GM21528 (cell line): Measurements from ENCODE around the gene TGIF1.
"Not testable (repeated sequence)": the region's sequence is repeated elsewhere in the genome, so short reads cannot be mapped to it uniquely, and the experiment has no call there.

ENCODE experiments used
- ATAC-seq: cut with Tn5 transposase; IDR thresholded peaks from one replicate; pipeline ENCODE4 v1.9.1; 2021; ENCODE audit warnings: mild to moderate bottlenecking, moderate library complexity; ENCODE audit not compliant: unreplicated experiment, low FRiP score

Gene TGIF1

GRCh38 chr18:3455090-3455635 is 5.2 kb downstream of the TGIF1 start:
- ATAC-seq: no peak

- no peak for ATAC-seq
Observed at GRCh38 chr18:3455907-3456685, 6.1 kb downstream of the TGIF1 start.

- no peak for ATAC-seq
Observed at GRCh38 chr18:3456686-3457069, 6.7 kb downstream of the TGIF1 start.

- no peak for ATAC-seq
Observed at GRCh38 chr18:3457261-3457724, 7.3 kb downstream of the TGIF1 start.

- no peak for ATAC-seq
Observed at GRCh38 chr18:3458378-3458777, 8.4 kb downstream of the TGIF1 start.

GRCh38 chr18:3458952-3459853 is 9.2 kb downstream of the TGIF1 start:
- no peak for ATAC-seq

GRCh38 chr18:3460823-3461398 is 10.9 kb downstream of the TGIF1 start:
- no peak for ATAC-seq

- ATAC-seq: no peak
Observed at GRCh38 chr18:3461704-3462103, 11.7 kb downstream of the TGIF1 start.

GRCh38 chr18:3463051-3463450 is 13.1 kb downstream of the TGIF1 start:
- no peak for ATAC-seq

GRCh38 chr18:3466045-3466444 is 16.1 kb downstream of the TGIF1 start:
- no peak for ATAC-seq

GRCh38 chr18:3466872-3467271 is 16.9 kb downstream of the TGIF1 start:
- ATAC-seq: no peak

- ATAC-seq: no peak
Observed at GRCh38 chr18:3468066-3468705, 18.2 kb downstream of the TGIF1 start.

GRCh38 chr18:3468833-3469232 is 18.9 kb downstream of the TGIF1 start:
- no peak for ATAC-seq

GRCh38 chr18:3471141-3471648 is 21.2 kb downstream of the TGIF1 start:
- ATAC-seq: no peak

- not testable (repeated sequence) for ATAC-seq
Observed at GRCh38 chr18:3472121-3472520, 22.1 kb downstream of the TGIF1 start.

GRCh38 chr18:3472681-3473544 is 22.9 kb downstream of the TGIF1 start:
- ATAC-seq: no peak

GRCh38 chr18:3478262-3478978 is 28.4 kb downstream of the TGIF1 start:
- no peak for ATAC-seq

GRCh38 chr18:3479978-3480509 is 30.1 kb downstream of the TGIF1 start:
- no peak for ATAC-seq
